SH-SY5Y (cell line): ENCODE measurements around the gene RHOXF2.

Experiments
- GATA2 ChIP-seq: IDR thresholded peaks from 2 replicates; pipeline ENCODE4 v1.6.1; 2011; ENCODE audit warnings: mild to moderate bottlenecking, low read depth, low read length
- GATA3 ChIP-seq: IDR thresholded peaks from 2 replicates; pipeline ENCODE4 v1.6.1; 2011; ENCODE audit warnings: low read depth, mild to moderate bottlenecking, low read length, moderate library complexity

Gene RHOXF2

GRCh38 chrX:120205816-120206753 is 47.7 kb downstream of the RHOXF2 start:
- TF ChIP-seq GATA3 (no peak), GATA2 (no peak)

- TF ChIP-seq GATA3: no peak
- no peak for TF ChIP-seq GATA2
Measured at GRCh38 chrX:120207009-120207605, 48.7 kb downstream of the RHOXF2 start.

- TF ChIP-seq GATA3 (no peak), GATA2 (no peak)
Measured at GRCh38 chrX:120213438-120214265, 55.2 kb downstream of the RHOXF2 start.
